ENCODE measurements around the gene MYH9. TPM values are rescaled to one million over a fixed set of nuclear protein-coding genes. Genes with fewer than 3 reads are reported as not detected.

The MYH9 gene
- total RNA-seq, result 762 and 799 TPM in 2 replicates

GRCh38 chr22:36387959-36388726 lies at the start of gene MYH9:
Gene MYH9, minus strand, starts transcription at chr22:36387967. Its CDS starts 38,731 bp downstream, at chr22:36349236.

GRCh38 chr22:36252754-36253522 lies 134.8 kb downstream of the MYH9 start, which contains the start of gene APOL1:
Gene APOL1, plus strand, starts transcription at chr22:36253133. Its CDS starts 1,823 bp downstream, at chr22:36254956.

GRCh38 chr22:36239401-36240171 lies 148.2 kb downstream of the MYH9 start, which contains the start of gene APOL2:
Gene APOL2, minus strand, starts transcription at chr22:36239527. Its CDS starts 6,365 bp downstream, at chr22:36233162.

Other genes starting within 250 kb of the MYH9 start
- 29.6 and 104 TPM in 2 replicates for gene APOL3, start 227.2 kb downstream of the MYH9 start, total RNA-seq
- gene APOL4, start 186.2 kb downstream of the MYH9 start, total RNA-seq, result not detected in 2 replicates
- gene APOL2, start 148.4 kb downstream of the MYH9 start, total RNA-seq, result 34.1 and 80.9 TPM in 2 replicates
- 10.7 and 75.2 TPM in 2 replicates for gene APOL1, start 134.8 kb downstream of the MYH9 start, total RNA-seq
- gene TXN2, start 93.7 kb upstream of the MYH9 start, total RNA-seq, result 19.8 and 20.2 TPM in 2 replicates
- 3.9 and 4.9 TPM in 2 replicates for gene FOXRED2, start 119.1 kb upstream of the MYH9 start, total RNA-seq
- 568 and 681 TPM in 2 replicates for gene EIF3D, start 141.2 kb upstream of the MYH9 start, total RNA-seq